ENCODE data around the gene TAS1R2. TPM values are rescaled to one million over a fixed set of nuclear protein-coding genes. Genes with fewer than 3 reads are reported as not detected.
"Not testable (repeated sequence)": the region's sequence is repeated elsewhere in the genome, so short reads cannot be mapped to it uniquely, and the experiment has no call there.

The TAS1R2 gene
- total and polyA plus RNA-seq, 10 donors: not detected

GRCh38 chr1:18898567-18898966 lies 39.1 kb upstream of the TAS1R2 start:
- Histone ChIP-seq H3K4me3 (no peak overlapping the region), H3K27ac (peak overlapping the region in 1 of 8 donors; percentile 41), H3K9me3 (no peaks in the 10 kb centered on the region), H3K27me3 (replicated peaks in 1 of 7) (no peaks in the 10 kb centered on the region), H3K36me3 (peaks cover 0 to 29% (median 0%) of the 10 kb centered on the region in 6 donors), H3K4me1 (peaks cover 0 to 71% (median 31%) of the 10 kb centered on the region in 6 donors)
- intact Hi-C loops (cut with DNase I; ENCODE audit: low total_unique reads): no loop called here
- 91 to 95% (median 92%) methylated on average over 8 of the region's 8 CpGs for WGBS, 5 donors
- no peak for DNase-seq
- no peak for TF ChIP-seq POLR2A (IDR thresholded peaks at IDR 0.05)
- TF ChIP-seq CTCF (IDR thresholded peaks at IDR 0.05 in 8 of 11, conservative IDR thresholded peaks at IDR 0.05 in 3 of 11): no peak
- no peak for TF ChIP-seq POLR2AphosphoS5 (IDR thresholded peaks at IDR 0.05)

- no peaks in the 10 kb centered on the region for H3K27me3 ChIP-seq (replicated peaks in 1 of 7)
Observed at GRCh38 chr1:18895317-18895716, 35.9 kb upstream of the TAS1R2 start.

GRCh38 chr1:18893120-18893519 lies 33.7 kb upstream of the TAS1R2 start:
- Histone ChIP-seq H3K27me3 (replicated peaks in 1 of 7) (no peaks in the 10 kb centered on the region), H3K36me3 (peaks cover 0 to 48% (median 0%) of the 10 kb centered on the region in 6 donors), H3K4me1 (peaks cover 0 to 38% (median 10%) of the 10 kb centered on the region in 6 donors), H3K9me3 (no peaks in the 10 kb centered on the region), H3K27ac (no peak overlapping the region), H3K4me3 (no peak overlapping the region)
- no peak for DNase-seq
- TF ChIP-seq POLR2A (IDR thresholded peaks at IDR 0.05): no peak
- no peak for TF ChIP-seq CTCF (IDR thresholded peaks at IDR 0.05 in 8 of 11, conservative IDR thresholded peaks at IDR 0.05 in 3 of 11)
- TF ChIP-seq POLR2AphosphoS5 (IDR thresholded peaks at IDR 0.05): no peak
- intact Hi-C loops (cut with DNase I; ENCODE audit: low total_unique reads): no loop called here
- 81 to 98% (median 93%) methylated on average over 7 of the region's 7 CpGs for WGBS, 5 donors

More at GRCh38 chr1:18895317-18895716, 35.9 kb upstream of the TAS1R2 start:
- peak overlapping the region in 3 of 8 donors; percentile 21 to 46 (median 24) for H3K27ac ChIP-seq
- peaks cover 0 to 29% (median 0%) of the 10 kb centered on the region in 6 donors for H3K36me3 ChIP-seq
- H3K9me3 ChIP-seq: no peaks in the 10 kb centered on the region
- WGBS, 5 donors: 69 to 83% (median 77%) methylated on average over 6 of the region's 6 CpGs
- DNase-seq: no peak
- intact Hi-C loops (cut with DNase I; ENCODE audit: low total_unique reads): no loop called here
- peaks cover 0 to 55% (median 10%) of the 10 kb centered on the region in 6 donors for H3K4me1 ChIP-seq
- H3K4me3 ChIP-seq: no peak overlapping the region
- TF ChIP-seq POLR2AphosphoS5 (IDR thresholded peaks at IDR 0.05): no peak
- TF ChIP-seq POLR2A (IDR thresholded peaks at IDR 0.05): no peak
- TF ChIP-seq CTCF (IDR thresholded peaks at IDR 0.05 in 8 of 11, conservative IDR thresholded peaks at IDR 0.05 in 3 of 11): no peak

- 79 to 89% (median 86%) methylated on average over 7 of the region's 7 CpGs for WGBS, 5 donors
- H3K4me3 ChIP-seq; H3K9me3 ChIP-seq; DNase-seq; intact Hi-C loops (cut with DNase I; ENCODE audit: low total_unique reads); H3K27ac ChIP-seq; H3K27me3 ChIP-seq (replicated peaks in 1 of 7): not testable (repeated sequence)
- Histone ChIP-seq H3K4me1 (peaks cover 0 to 38% (median 10%) of the 10 kb centered on the region in 6 donors), H3K36me3 (peaks cover 0 to 50% (median 0%) of the 10 kb centered on the region in 6 donors)
Observed at GRCh38 chr1:18891858-18892257, 32.4 kb upstream of the TAS1R2 start.

GRCh38 chr1:18891426-18891780 lies 31.9 kb upstream of the TAS1R2 start:
- no peaks in the 10 kb centered on the region for H3K9me3 ChIP-seq
- intact Hi-C loops (cut with DNase I; ENCODE audit: low total_unique reads): no loop called here
- H3K4me3 ChIP-seq: no peak overlapping the region
- H3K4me1 ChIP-seq: peaks cover 0 to 38% (median 10%) of the 10 kb centered on the region in 6 donors
- WGBS, 5 donors: 61 to 88% (median 81%) methylated on average over 7 of the region's 7 CpGs
- no peak overlapping the region for H3K27ac ChIP-seq
- no peak for TF ChIP-seq POLR2AphosphoS5 (IDR thresholded peaks at IDR 0.05)
- no peak for TF ChIP-seq POLR2A (IDR thresholded peaks at IDR 0.05)
- TF ChIP-seq CTCF (IDR thresholded peaks at IDR 0.05 in 8 of 11, conservative IDR thresholded peaks at IDR 0.05 in 3 of 11): no peak
- no peak for DNase-seq
- peaks cover 0 to 50% (median 0%) of the 10 kb centered on the region in 6 donors for H3K36me3 ChIP-seq
- no peaks in the 10 kb centered on the region for H3K27me3 ChIP-seq (replicated peaks in 1 of 7)
